ENCODE data around the gene ZGPAT.
A peak's percentile ranks its signal among the peaks of the same experiment; 100 is the strongest.

The ZGPAT gene

DNA sequence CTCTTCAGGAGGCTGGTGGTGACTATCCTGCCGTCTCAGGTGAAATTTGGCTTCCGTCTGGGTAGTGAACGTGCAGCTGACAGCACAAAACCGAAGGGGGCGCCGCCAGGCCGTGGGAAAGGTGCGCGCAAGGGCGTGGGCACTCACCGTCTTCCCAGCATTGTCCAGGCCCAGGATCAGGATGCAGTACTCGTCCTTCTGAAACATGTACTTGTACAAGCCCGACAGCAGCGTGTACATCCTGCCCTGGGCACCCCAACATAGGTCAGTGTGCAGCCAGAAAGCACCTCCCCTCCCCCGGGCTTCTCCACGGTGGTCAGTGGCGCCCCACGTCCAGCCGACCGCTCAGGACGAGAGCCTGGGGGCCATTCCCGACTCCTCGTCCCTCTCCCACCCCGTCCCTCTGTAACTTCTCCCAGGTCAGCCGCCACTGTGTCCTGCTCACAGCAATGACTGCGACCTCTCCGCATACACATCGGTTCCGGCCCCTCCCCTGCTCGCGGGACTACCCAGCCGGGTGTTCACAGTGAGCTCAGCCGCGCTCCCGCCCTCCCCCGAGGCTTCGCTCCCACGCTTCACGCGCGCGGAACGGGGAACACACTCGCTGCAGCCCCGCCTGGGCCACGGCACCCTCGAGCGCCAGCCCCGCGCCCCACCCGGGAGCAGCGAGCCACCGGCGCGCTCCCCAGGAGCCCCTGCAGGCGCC lies 834 bp upstream of the ZGPAT start:
- DNase-seq (ENCODE audit: extremely low spot score): peak; percentile 74
- CTCF ChIA-PET: interaction anchor here (0.5 to 4.2 kb wide), 16 partner anchors 9 to 274 kb away, joined by 3 to 21 read pairs (median 5); partner anchors contain the start of genes LIME1, PRPF6, PTK6 and TNFRSF6B
- TF ChIP-seq, protein P1, sequence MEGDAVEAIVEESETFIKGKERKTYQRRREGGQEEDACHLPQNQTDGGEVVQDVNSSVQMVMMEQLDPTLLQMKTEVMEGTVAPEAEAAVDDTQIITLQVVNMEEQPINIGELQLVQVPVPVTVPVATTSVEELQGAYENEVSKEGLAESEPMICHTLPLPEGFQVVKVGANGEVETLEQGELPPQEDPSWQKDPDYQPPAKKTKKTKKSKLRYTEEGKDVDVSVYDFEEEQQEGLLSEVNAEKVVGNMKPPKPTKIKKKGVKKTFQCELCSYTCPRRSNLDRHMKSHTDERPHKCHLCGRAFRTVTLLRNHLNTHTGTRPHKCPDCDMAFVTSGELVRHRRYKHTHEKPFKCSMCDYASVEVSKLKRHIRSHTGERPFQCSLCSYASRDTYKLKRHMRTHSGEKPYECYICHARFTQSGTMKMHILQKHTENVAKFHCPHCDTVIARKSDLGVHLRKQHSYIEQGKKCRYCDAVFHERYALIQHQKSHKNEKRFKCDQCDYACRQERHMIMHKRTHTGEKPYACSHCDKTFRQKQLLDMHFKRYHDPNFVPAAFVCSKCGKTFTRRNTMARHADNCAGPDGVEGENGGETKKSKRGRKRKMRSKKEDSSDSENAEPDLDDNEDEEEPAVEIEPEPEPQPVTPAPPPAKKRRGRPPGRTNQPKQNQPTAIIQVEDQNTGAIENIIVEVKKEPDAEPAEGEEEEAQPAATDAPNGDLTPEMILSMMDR (IDR thresholded peaks at IDR 0.05; ENCODE audit: control extremely low read depth, extremely low read depth, low read depth, missing control alignments): peak; percentile 81
- POLR2A ChIA-PET: interaction anchor here (1.2 kb wide), 1 partner anchor 32 kb away, joined by 3 read pairs; the partner anchor contains the start of gene SLC2A4RG

DNA sequence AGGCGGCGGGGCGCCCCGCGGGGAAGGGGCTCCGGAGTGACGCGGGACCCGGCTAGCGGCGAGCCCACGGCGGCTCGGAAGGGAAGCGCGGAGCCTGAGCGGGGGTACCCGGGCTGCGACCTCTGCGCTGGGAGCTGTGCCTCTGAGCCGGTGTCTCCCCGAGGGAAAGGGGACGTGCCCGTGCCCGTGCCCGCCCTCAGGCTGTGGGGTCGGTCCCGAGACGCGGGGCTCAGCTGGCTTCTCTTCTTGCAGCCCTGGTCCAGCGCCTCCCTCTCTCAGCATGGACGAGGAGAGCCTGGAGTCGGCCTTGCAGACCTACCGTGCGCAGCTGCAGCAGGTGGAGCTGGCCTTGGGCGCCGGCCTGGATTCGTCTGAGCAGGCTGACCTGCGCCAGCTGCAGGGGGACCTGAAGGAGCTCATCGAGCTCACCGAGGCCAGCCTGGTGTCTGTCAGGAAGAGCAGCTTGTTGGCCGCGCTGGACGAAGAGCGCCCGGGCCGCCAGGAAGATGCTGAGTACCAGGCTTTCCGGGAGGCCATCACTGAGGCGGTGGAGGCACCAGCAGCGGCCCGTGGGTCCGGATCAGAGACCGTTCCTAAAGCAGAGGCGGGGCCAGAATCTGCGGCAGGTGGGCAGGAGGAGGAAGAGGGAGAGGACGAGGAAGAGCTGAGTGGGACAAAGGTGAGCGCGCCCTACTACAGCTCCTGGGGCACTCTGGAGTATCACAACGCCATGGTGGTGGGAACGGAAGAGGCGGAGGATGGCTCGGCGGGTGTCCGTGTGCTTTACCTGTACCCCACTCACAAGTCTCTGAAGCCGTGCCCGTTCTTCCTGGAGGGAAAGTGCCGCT lies 686 bp downstream of the ZGPAT start:
- POLR2A ChIA-PET: interaction anchor here (0.5 to 1.2 kb wide), 3 partner anchors 31 to 352 kb away, joined by 3 to 4 read pairs (median 3); partner anchors contain the start of gene SLC2A4RG
- CTCF ChIA-PET: interaction anchor here (0.9 to 4.2 kb wide), 16 partner anchors 9 to 272 kb away, joined by 3 to 21 read pairs (median 5); partner anchors contain the start of genes LIME1, PRPF6, PTK6 and TNFRSF6B
- peak; percentile 30 for DNase-seq (ENCODE audit: extremely low spot score)
- TF ChIP-seq, protein P1 (IDR thresholded peaks at IDR 0.05; ENCODE audit: control extremely low read depth, extremely low read depth, low read depth, missing control alignments): no peak

- peak; percentile 4 for DNase-seq (ENCODE audit: extremely low spot score)
- ChIA-PET POLR2A (no interaction called here), CTCF (interaction anchor here (1.4 to 4.2 kb wide), 5 partner anchors 8 to 155 kb away, joined by 3 to 21 read pairs (median 14); partner anchors contain the start of gene LIME1)
- TF ChIP-seq, protein P1 (IDR thresholded peaks at IDR 0.05; ENCODE audit: control extremely low read depth, extremely low read depth, low read depth, missing control alignments): no peak
Observed at GRCh38 chr20:63709149-63709527, 1.3 kb downstream of the ZGPAT start.

GRCh38 chr20:63711085-63711645 lies 3.3 kb downstream of the ZGPAT start:
- CTCF ChIA-PET: interaction anchor here (1.0 kb wide), 1 partner anchor 23 kb away, joined by 4 read pairs; no protein-coding TSS in a partner anchor
- no peak for DNase-seq (ENCODE audit: extremely low spot score)
- TF ChIP-seq, protein P1 (IDR thresholded peaks at IDR 0.05; ENCODE audit: control extremely low read depth, extremely low read depth, low read depth, missing control alignments): no peak
- POLR2A ChIA-PET: no interaction called here

- ChIA-PET CTCF (interaction anchor here (0.8 to 1.0 kb wide), 2 partner anchors 9 to 22 kb away, joined by 3 to 4 read pairs; no protein-coding TSS in a partner anchor), POLR2A (interaction anchor here (0.7 kb wide), 1 partner anchor 10 kb away, joined by 3 read pairs; no protein-coding TSS in a partner anchor)
- TF ChIP-seq, protein P1 (IDR thresholded peaks at IDR 0.05; ENCODE audit: control extremely low read depth, extremely low read depth, low read depth, missing control alignments): no peak
- no peak for DNase-seq (ENCODE audit: extremely low spot score)
Observed at GRCh38 chr20:63712191-63712590, 4.4 kb downstream of the ZGPAT start.

DNA sequence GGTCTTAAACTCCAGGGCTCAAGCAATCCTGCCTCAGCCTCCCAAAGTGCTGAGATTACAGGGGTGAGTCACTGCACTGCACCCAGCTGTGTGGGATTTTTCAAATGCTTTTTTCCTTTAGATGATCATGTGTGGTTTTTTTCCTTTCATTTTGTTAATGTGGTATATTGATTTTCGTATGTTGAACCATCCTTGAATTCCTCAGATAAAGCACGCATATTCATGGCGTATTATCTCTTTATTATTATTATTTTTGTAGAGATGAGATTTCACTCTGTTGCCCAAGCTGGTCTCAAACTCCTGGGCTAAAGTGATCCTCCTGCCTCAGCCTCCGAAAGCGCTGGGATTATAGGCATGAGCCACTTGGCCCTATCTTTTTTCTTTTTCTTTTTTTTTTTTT lies 7.0 kb downstream of the ZGPAT start:
- DNase-seq (ENCODE audit: extremely low spot score): no peak
- ChIA-PET CTCF (no interaction called here), POLR2A (no interaction called here)
- TF ChIP-seq, protein P1 (IDR thresholded peaks at IDR 0.05; ENCODE audit: control extremely low read depth, extremely low read depth, low read depth, missing control alignments): no peak
